NCI-H2107 (cell line): ENCODE measurements around the gene TREH.
A peak's percentile ranks its signal among the peaks of the same experiment; 100 is the strongest.
"Not testable (repeated sequence)": the region's sequence is repeated elsewhere in the genome, so short reads cannot be mapped to it uniquely, and the experiment has no call there.

Experiments used
- DNase-seq: peaks from one replicate; lab custom pipeline; 2025; lab: John Stamatoyannopoulos, UW

TREH gene

GRCh38 chr11:118628861-118629549 is 50.4 kb downstream of the TREH start:
- no peak for DNase-seq

GRCh38 chr11:118628432-118628831 is 51.0 kb downstream of the TREH start:
- DNase-seq = no peak

- no peak for DNase-seq
Observed at GRCh38 chr11:118628031-118628430, 51.4 kb downstream of the TREH start.

GRCh38 chr11:118627566-118627965 is 51.9 kb downstream of the TREH start:
- no peak for DNase-seq

- no peak for DNase-seq
Observed at GRCh38 chr11:118625976-118626375, 53.5 kb downstream of the TREH start.

- no peak for DNase-seq
Observed at GRCh38 chr11:118625036-118625690, 54.3 kb downstream of the TREH start.

GRCh38 chr11:118623269-118623655 is 56.2 kb downstream of the TREH start:
- peak; percentile 73 for DNase-seq

- DNase-seq = peak; percentile 45
Observed at GRCh38 chr11:118622376-118623268, 56.8 kb downstream of the TREH start.

GRCh38 chr11:118621784-118622375 is 57.6 kb downstream of the TREH start:
- DNase-seq = no peak

GRCh38 chr11:118621071-118621783 is 58.2 kb downstream of the TREH start:
- peak; percentile 59 for DNase-seq

- DNase-seq = no peak
Observed at GRCh38 chr11:118620529-118621070, 58.9 kb downstream of the TREH start.

GRCh38 chr11:118619444-118620197 is 59.8 kb downstream of the TREH start:
- DNase-seq = no peak

- no peak for DNase-seq
Observed at GRCh38 chr11:118618991-118619375, 60.5 kb downstream of the TREH start.

- DNase-seq = no peak
Observed at GRCh38 chr11:118618115-118618990, 61.1 kb downstream of the TREH start.

GRCh38 chr11:118615976-118616371 is 63.5 kb downstream of the TREH start:
- no peak for DNase-seq

- DNase-seq = no peak
Observed at GRCh38 chr11:118615282-118615975, 64.0 kb downstream of the TREH start.

- no peak for DNase-seq
Observed at GRCh38 chr11:118614511-118614910, 64.9 kb downstream of the TREH start.

- no peak for DNase-seq
Observed at GRCh38 chr11:118612378-118612777, 67.1 kb downstream of the TREH start.

GRCh38 chr11:118611433-118611795 is 68.0 kb downstream of the TREH start:
- DNase-seq = not testable (repeated sequence)
